Mucosa of gallbladder (tissue), 1 donor: ENCODE measurements around the gene CD34. TPM values are rescaled to one million over a fixed set of nuclear protein-coding genes. Genes with fewer than 3 reads are reported as not detected.
"Not testable (repeated sequence)": the region's sequence is repeated elsewhere in the genome, so short reads cannot be mapped to it uniquely, and the experiment has no call there.

Source experiments
- DNase-seq: peaks from one replicate; pipeline ENCODE4 v3.0.0-alpha.2; 2020; ENCODE audit warnings: low spot score
- total RNA-seq: library from RNA; stranded (reverse); gene quantifications from one replicate; pipeline ENCODE4 v1.2.1, GENCODE V29; 2021
- donor health status: DM: no; HTN: no; CAD: no.

The CD34 gene
- total RNA-seq, 1 donor from 2014 or later, result 23.2 TPM

DNA sequence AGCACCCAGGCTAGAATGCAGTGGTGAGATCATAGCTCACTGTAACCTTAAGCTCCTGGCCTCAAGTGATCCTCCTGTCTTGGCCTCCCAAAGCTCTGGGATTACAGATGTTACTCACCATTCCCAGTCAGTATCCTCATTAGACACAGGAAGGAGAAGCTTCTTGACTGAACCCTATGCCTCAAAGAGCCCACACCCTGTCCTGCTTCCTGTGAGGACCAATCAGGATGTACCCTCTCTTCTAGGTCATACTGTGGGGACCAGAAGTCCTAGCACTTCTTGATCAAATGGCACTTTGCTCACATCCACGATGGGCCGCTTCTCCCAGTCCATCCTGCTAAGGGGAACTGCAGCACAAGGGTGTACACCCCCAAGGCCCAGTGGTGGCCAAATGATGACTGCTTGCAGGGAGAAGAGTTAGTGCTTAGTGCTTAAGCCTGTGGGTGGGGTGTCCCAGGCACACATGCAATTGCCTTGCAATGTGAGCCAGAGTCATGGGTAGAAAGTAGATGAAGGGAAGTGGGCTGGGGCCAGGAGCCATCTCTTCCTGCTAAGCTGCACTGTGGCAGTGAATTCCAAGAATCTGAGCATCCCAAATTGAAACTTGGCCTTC lies 9.8 kb downstream of the CD34 start:
- DNase-seq, result no peak

- no peak for DNase-seq
Measured at GRCh38 chr1:207898836-207899235, 12.1 kb downstream of the CD34 start.

DNA sequence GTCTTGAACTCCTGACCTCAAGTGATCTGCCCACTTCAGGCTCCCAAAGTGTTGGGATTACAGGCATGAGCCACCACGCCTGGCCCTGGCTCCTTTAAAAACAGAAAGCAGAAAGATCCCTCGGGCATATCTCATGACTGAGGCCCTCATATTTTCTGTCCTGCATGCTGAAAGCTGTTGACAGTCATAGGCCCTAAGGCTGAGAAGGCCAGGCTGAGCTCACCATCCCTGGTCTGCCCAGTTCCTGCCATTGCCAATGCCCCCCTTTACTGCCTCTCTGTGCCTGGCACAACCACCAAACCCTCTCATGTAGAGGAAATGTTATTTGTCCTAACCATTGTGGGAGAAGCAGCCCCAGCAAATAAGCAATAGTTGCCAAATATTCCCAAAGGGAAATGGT lies 12.7 kb downstream of the CD34 start:
- DNase-seq, result no peak

- no peak for DNase-seq
Measured at GRCh38 chr1:207897188-207897587, 13.7 kb downstream of the CD34 start.

DNA sequence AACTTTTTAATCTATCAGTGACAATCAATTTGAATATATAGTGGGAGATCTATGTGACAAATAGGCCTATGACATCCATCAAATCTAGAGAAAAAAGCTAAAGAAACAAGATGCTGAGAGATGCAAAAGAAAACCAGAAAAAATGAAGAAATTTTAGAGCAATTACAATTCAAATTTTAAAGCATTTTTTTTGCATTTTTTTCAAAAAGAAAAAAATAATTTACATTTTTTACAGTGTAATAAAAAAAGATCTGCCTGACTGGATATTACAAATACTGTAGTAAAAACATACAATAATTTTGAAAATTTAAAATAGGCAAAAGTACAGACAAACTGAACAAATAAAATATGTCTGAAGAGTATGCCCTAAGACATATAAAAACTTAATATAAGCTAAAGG lies 14.4 kb downstream of the CD34 start:
- no peak for DNase-seq

DNA sequence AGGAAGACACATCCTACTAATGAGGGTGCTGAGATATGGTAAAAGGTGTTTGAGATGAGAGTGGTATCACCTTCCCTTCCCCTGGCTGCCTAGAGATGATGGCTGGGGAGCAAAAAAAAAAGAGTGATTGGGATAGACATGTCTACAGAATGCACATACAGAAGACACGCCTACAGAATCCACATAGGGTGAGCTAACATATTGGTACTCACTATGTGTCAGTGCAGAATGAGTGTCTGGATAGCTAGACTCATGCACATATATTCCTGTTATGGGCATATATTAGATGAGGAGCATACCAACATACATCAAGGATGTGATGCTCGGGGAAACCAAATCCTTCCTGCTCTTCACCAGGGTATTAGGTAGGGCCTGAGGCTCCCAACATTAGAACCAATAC lies 16.2 kb downstream of the CD34 start:
- no peak for DNase-seq

GRCh38 chr1:207893737-207894582 lies 17.0 kb downstream of the CD34 start:
- DNase-seq, result no peak

- no peak for DNase-seq
Measured at GRCh38 chr1:207892764-207893163, 18.2 kb downstream of the CD34 start.

DNA sequence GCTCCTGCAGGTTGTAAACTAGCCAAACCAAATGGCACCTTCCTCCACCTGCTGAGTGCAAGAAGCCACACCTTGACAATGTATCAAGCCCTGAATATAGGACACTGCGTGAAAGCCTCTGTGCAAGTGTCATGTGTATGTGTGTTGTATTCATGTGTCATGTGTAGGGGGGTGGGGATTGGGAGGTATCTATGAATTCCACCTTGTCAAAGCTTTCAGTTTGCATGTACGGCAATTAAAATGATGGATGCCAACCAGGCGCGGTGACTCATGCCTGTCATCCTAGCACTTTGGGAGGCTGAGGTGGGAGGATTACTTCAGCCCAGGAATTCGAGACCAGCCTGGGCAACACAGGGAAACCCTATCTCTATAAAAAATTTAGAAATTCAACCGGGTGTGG lies 19.8 kb downstream of the CD34 start:
- DNase-seq, result no peak

GRCh38 chr1:207890136-207890738 lies 20.7 kb downstream of the CD34 start:
- DNase-seq, result peak; percentile 60

GRCh38 chr1:207888652-207889051 lies 22.3 kb downstream of the CD34 start:
- no peak for DNase-seq

GRCh38 chr1:207887542-207888201 lies 23.3 kb downstream of the CD34 start:
- no peak for DNase-seq

DNA sequence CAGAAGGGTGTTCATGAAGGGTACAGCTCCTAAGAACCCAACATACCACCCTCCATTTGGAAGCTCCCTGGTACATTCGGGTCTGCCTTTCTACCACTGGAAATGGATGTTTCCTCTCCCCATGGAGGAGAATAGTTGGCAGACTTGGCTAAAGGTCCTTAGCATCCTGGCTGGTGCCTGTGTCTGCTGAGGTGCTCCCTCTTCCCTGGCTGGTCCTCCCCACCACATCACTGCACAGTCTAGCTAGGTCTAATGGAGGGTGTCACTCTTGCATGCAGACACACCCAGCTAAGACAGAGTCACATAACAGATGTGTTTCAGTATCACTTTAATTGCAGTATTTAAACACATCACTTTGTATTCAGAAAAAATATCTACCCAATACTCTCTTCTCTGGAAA lies 24.7 kb downstream of the CD34 start:
- DNase-seq, result no peak

DNA sequence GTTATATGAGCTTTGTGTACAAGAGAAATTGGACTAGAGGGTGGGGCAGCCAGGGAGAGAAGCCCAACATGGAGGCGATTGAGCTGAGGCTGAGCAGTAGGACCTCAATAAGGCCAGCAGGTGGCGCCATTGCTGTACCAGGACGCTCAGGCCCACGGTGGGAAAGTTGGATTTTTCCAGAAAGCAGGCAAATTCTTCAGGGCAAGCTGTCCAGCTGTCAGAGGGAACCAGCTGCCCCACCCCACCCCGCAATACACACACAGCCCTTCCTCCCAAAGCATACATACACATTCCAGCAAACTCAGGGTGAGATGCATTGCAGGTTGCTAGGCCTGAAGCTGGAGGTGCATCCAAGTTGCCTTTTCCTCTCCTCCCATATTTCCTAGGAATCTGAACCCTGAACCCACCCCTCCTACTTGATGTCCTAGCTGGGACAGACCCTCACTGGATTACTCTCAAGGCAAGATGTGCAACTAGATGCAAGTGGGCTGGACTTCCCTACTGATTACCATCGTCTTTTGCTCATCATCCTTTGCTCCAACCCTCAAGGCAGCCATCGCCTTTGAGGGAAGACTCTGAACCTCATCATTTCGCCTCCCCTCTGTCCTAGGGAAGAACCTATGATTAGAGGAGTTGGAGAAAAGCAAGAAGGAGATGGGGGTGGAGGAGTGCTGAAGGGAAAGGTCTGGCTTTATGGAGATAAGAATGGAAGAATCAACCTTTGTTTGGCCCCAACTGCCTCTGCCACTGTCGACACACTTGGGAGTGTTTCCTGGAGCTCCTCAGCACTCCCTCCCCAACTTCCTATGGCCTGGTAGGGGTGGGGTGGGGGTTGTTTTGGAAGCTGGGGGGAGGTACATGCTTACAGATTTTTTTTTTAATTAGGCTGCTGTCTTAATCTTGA lies 25.5 kb downstream of the CD34 start:
- DNase-seq, result peak; percentile 84

DNA sequence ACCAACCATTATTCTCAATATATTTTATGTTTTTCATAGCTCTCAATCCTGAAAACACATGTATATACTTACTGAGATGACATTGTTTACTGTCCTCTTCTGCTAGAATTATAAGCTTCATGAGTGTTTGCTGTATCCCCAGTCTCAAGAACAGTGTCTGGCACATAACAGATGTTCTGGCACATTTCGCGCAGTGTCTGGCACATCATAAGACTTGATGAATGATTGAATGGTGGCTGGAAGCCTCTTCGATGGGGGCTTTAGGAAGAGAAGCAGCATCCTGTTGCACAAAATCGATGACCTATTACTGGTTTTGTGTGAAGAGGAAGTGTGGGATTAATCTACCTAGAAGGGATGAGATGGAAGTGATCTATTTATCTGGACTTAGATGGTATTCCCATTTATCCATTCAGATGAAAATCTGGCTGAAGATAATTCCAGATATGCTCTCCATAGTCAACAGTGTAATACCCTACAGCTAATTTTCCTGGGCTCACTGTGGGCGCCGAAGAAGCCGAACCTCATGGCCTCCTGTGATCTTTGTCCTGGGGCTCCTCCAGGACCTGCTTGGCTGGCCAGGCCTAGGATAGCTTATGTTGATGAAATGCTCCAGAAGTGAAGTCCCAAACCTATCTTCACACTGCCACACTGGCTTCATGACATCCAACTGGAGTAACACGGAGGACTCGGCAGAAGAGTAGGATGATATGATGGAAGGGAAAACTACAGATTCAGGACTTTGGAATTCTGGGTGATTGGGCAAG lies 26.5 kb downstream of the CD34 start:
- no peak for DNase-seq

DNA sequence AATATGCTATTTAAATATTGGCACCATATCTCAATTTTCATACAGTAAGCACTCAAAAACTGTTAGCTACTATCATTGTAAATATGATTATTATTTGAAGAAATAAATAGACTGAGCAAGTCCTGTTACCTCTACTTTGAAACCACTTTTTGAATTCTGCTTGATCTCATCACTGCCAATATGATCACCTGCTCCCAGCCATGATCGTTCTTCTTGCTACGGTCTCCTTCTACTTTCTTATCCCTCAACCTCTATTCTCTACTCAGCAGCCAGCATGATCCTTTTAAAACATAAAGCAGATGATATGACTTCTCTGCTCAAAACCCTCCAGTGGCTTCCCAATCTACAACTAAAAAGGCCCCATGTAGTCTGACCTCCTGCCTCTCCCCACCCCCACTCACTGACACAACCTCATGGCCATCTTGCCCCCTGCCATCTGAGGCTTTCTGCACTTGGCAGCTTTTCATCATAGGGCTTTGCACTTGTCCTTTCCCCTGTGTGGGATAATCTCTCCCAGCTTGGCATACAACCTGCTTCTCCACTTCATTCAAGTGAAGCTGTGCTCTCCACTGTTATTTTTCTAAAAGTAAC lies 27.2 kb downstream of the CD34 start:
- no peak for DNase-seq

DNA sequence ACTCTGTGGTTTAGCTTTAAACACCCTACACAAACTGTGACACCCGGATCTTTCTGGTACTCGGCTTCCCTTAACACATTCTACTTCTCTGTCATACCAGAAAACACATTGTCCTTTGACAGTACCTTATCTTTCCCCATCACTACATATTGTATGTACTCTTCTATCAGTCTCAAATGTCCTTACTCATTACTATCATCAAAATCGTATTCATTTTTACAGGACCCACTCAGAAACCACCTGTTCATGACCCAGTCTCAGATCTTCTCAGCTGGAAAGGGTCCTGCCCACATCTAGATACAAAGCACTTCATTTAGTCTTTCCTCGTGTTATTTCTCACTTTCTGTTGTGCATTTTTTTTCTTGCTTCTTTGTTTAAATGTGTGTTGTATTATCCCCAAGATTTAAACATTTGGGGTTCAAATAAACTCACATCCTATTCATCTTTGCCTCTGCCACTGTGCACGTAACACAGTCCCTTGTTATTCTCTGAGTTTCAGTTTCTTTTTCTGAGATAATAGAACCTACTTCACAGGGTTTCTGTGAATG lies 27.7 kb downstream of the CD34 start:
- no peak for DNase-seq

- DNase-seq, result no peak
Measured at GRCh38 chr1:207882692-207883091, 28.2 kb downstream of the CD34 start.

GRCh38 chr1:207878939-207879338 lies 32.0 kb downstream of the CD34 start:
- no peak for DNase-seq

DNA sequence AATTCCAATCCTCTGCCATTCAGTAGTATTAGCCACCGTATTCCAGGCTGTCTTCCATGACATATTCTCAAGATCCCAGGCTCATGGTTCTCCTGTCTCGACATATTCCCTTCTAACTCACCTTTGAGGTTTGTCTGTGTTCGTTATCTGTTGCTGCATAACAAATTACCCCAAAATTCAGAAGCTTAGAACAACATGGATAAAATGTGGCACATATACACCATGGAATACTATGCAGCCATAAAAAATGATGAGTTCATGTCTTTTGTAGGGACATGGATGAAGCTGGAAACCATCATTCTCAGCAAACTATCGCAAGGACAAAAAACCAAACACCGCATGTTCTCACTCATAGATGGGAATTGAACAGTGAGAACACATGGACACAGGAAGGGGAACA lies 33.0 kb downstream of the CD34 start:
- DNase-seq, result not testable (repeated sequence)
